Stimulated activated CD8-positive, alpha-beta memory T cell treated with anti-CD3 and anti-CD28 coated beads, Interleukin-7, amount 100 ng/mL, for 24 hours (primary cell): ENCODE results near the gene RNF44.

Source experiments
- DNase-seq: peaks from one replicate; pipeline ENCODE4 v3.0.0-alpha.2; 2020; ENCODE audit warnings: low read depth

RNF44 gene

GRCh38 chr5:176536902-176537553, at the start of gene RNF44:
RNF44 (minus strand) TSS chr5:176537402; CDS start chr5:176532472, 4,930 bp downstream.
- DNase-seq, result peak; percentile 98

GRCh38 chr5:176583076-176583475, 45.9 kb upstream of the RNF44 start:
- no peak for DNase-seq

- no peak for DNase-seq
Observed at GRCh38 chr5:176581361-176581760, 44.2 kb upstream of the RNF44 start.

GRCh38 chr5:176579323-176579722, 42.1 kb upstream of the RNF44 start:
- no peak for DNase-seq

- peak; percentile 14 for DNase-seq
Observed at GRCh38 chr5:176578391-176578808, 41.2 kb upstream of the RNF44 start.

- no peak for DNase-seq
Observed at GRCh38 chr5:176577312-176578176, 40.3 kb upstream of the RNF44 start.

- DNase-seq, result no peak
Observed at GRCh38 chr5:176575488-176576422, 38.6 kb upstream of the RNF44 start.

GRCh38 chr5:176575066-176575465, 37.9 kb upstream of the RNF44 start:
- no peak for DNase-seq

GRCh38 chr5:176574297-176574591, 37.0 kb upstream of the RNF44 start:
- DNase-seq, result no peak

- DNase-seq, result peak; percentile 70
Observed at GRCh38 chr5:176573564-176574296, 36.5 kb upstream of the RNF44 start.

- DNase-seq, result no peak
Observed at GRCh38 chr5:176570044-176570443, 32.8 kb upstream of the RNF44 start.

- DNase-seq, result no peak
Observed at GRCh38 chr5:176568657-176569056, 31.5 kb upstream of the RNF44 start.

- no peak for DNase-seq
Observed at GRCh38 chr5:176565760-176566288, 28.6 kb upstream of the RNF44 start.

GRCh38 chr5:176564002-176564401, 26.8 kb upstream of the RNF44 start:
- no peak for DNase-seq

- no peak for DNase-seq
Observed at GRCh38 chr5:176562189-176562588, 25.0 kb upstream of the RNF44 start.

- no peak for DNase-seq
Observed at GRCh38 chr5:176561259-176561658, 24.1 kb upstream of the RNF44 start.

GRCh38 chr5:176560364-176560763, 23.2 kb upstream of the RNF44 start:
- DNase-seq, result no peak

GRCh38 chr5:176559683-176560082, 22.5 kb upstream of the RNF44 start:
- no peak for DNase-seq

GRCh38 chr5:176557846-176558245, 20.6 kb upstream of the RNF44 start:
- no peak for DNase-seq

- DNase-seq, result no peak
Observed at GRCh38 chr5:176553260-176554085, 16.3 kb upstream of the RNF44 start.
